Measurements from ENCODE around the gene EIPR1.
"Not testable (repeated sequence)": the region's sequence is repeated elsewhere in the genome, so short reads cannot be mapped to it uniquely, and the experiment has no call there.

EIPR1 gene

GRCh38 chr2:3399829-3400228 lies 22.2 kb upstream of the EIPR1 start:
- no peak for DNase-seq

GRCh38 chr2:3399381-3399780 lies 21.8 kb upstream of the EIPR1 start:
- no peak for DNase-seq

DNA sequence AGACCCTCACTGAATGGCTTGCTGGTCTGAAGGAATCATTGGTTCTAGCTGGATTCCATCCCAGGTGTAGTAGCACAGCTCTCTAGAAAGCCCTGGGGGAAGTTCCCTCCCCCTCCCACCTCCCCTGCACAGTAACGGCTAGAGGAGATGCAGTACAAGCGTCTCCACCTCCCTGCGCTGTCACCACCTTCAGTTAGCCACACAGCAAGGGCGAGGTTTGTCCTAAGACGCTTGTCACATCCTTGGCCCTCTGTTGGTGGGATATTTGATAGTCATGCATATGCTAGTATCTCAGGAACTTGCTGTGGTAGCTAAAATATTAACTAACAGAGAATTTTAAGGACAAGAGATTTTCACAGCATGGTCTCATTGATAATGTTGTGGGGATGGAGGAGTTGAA lies 21.2 kb upstream of the EIPR1 start:
- DNase-seq, result no peak

DNA sequence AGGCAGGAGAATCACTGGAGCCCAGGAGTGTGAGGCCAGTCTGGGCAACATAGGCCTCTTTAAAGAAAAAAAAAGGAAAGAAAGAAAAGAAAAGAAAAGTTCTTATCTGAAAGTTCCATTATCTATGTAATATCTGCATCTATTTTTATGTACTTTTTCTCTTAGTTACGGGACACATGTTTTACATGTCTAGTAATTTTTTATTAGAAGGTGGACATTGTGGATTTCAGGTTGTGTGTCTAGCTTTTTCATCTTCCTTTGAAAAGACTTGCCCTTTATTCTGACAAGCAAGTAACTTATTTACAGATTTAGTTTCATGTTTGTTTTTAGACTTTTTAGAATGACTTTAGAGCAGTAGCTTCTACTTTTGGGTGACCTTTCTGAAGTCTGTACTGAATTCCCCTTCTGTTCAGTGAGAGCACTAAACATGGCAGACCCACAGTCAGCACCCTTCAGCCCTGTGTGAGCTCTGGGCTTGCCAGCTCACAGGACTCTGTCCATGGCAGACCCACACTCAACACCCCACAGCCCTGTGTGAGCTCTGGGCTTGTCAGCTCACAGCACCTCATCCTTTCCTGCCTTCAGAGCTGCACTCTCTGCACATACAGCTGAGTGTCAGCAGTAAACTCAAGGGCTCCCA lies 19.4 kb upstream of the EIPR1 start:
- no peak for DNase-seq

DNA sequence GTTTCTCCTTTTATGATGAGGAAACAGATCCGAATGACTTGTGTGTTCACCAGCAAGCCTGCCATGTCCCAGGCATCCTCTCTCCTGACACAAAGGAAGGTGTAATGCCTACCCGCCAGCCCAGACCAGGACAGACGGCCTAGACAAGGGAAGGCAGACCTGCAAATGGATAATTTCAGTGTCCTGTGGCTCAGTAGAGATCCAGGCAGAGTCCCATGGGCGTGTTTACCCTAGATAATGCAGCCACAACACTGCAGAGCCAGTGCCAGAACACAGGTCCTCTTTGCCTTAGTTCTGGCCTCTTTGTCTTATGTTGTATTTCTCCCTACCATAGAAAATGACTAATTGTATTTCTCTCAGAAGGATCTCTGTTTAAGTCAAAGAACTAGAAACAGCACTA lies 14.6 kb upstream of the EIPR1 start:
- DNase-seq, result no peak

DNA sequence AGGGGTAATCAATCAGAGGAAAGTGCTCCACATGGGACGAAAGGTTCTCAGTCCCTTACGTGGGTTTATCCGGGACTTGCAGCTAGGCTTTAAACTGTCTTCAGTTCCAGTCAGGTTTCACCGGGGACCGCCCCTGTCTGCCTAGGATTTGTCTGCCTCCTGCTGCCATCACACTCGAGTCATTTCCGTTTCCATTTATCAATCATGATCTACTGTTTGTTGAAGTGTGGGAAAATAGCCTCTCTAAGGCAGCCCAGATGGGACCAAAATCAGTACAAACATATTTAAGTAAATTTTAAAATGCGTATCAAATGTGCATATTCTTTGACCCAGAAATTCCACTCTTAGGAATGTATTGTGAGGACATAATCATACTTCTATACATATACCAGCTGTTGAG lies 12.4 kb upstream of the EIPR1 start:
- no peak for DNase-seq

DNA sequence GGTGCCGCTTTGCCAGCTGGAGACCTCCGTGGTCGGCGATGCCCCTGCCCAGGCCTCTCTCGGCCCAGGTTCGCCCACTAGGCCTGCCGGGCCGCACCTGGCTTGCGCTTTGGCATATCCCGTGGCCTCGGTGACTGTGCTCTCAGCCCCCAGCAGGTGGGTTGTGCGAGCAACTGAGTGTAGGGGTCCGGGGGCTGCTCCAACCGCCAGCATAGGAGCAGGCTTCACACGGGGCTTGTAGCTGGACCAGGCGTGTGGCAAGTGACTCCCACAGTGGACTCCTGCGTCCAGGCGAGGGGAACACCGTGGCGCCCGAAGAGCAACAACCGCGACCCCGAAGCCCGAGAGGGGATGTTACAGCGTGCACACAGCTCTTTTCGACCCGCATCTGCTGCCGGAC lies 11.6 kb upstream of the EIPR1 start:
- no peak for DNase-seq

- DNase-seq, result no peak
Observed at GRCh38 chr2:3388412-3388738, 10.8 kb upstream of the EIPR1 start.

GRCh38 chr2:3387644-3388411 lies 10.2 kb upstream of the EIPR1 start:
- no peak for DNase-seq

DNA sequence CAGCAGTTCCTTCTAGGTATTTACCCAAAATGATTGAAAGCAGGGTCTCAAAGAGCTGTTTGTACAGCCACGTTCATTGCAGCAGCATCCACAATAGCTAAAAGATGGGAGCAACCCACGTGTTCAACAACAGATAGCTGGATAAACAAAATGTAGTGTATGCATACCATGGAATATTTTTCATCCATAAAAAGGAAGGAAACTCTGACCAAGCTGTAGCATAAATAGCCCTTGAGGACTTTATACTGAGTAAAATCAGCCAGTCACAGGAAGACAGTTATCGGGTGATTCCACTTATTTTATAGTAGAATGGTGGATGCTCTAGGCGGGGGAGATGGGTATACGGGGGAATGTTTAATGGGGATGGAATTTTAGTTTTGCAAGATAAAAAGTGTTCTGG lies 9.4 kb upstream of the EIPR1 start:
- no peak for DNase-seq

GRCh38 chr2:3386448-3386958 lies 8.9 kb upstream of the EIPR1 start:
- no peak for DNase-seq

DNA sequence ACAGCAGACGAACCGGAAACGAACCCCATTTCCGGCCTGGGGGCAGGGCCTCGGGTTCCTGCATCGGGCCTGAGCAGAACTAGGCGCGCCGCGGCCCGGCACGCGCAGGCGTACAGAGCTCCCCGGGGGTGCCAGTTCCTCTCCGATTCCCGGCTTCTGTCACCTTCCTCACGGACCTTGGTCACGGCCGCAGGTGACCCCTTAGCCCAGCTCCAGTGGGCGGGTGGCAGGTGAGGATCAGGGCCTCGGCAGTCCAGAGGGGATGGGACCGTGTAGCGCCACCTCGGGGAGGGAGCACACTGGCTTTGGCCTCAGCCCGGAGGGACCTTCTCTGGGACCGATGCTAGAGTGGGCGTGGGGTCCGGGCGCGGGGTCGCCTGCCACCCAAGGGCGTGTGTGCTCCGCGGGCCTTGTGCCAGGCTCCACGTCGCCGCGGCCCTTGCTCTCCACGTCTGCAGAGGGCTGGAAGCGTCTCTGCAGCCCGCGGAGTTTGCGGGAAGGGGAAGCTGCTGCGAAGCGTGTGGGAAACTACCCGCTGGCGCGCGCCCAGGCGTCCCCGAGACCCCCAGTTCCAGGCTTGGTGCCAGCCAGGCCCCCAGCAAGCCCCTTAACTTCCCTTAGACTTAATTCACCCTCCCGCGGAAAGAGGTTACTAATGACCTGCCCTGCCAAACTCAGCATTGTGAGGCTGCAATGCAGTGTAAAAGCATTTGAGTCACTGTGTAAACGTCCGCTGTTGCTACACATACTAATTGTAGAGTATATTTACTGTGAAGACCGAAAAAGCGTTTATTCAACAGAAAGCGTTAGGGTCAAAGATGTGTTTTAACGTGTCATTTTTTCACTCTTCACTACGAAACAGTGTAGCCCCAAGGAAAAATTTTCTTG lies 2.3 kb upstream of the EIPR1 start, which contains the start of gene TRAPPC12:
Gene TRAPPC12, plus strand, starts transcription at position 48 of the 888 bp plus-strand sequence. CDS start 7,930 bp downstream, outside the sequence.
- DNase-seq, result peak; percentile 94

DNA sequence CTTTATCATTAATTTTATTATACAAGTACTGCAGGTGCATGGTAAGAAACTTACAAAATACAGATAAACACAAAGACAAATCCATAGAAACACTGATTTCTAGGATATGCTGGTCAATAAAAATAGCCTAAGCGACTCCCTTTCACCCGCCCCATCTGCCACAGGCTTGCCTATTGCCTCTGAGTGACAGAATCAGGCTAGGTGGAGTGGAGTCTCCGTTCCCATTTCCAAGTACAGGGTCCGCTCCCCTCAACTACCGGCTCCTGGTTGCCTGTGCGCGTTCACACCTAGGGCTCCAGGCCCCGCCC lies 1.7 kb upstream of the EIPR1 start:
- no peak for DNase-seq

DNA sequence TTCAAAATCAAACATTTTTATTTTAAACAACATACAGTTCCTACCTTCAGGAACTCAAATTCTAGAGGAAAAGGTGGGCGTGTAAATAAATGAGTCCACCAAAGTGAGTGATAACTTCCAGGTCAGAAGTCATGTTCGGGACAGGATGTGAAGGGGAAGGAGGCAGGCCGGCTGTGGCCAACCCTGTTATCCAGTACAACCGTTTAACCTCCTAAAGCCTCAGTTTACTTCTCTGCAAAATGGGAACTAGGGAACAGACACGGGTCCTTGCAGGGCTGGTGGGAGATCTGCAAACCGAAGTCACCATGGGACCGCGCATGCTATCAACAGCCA lies 373 bp downstream of the EIPR1 start:
- peak; percentile 20 for DNase-seq

- DNase-seq, result no peak
Observed at GRCh38 chr2:3376821-3377220, 797 bp downstream of the EIPR1 start.

DNA sequence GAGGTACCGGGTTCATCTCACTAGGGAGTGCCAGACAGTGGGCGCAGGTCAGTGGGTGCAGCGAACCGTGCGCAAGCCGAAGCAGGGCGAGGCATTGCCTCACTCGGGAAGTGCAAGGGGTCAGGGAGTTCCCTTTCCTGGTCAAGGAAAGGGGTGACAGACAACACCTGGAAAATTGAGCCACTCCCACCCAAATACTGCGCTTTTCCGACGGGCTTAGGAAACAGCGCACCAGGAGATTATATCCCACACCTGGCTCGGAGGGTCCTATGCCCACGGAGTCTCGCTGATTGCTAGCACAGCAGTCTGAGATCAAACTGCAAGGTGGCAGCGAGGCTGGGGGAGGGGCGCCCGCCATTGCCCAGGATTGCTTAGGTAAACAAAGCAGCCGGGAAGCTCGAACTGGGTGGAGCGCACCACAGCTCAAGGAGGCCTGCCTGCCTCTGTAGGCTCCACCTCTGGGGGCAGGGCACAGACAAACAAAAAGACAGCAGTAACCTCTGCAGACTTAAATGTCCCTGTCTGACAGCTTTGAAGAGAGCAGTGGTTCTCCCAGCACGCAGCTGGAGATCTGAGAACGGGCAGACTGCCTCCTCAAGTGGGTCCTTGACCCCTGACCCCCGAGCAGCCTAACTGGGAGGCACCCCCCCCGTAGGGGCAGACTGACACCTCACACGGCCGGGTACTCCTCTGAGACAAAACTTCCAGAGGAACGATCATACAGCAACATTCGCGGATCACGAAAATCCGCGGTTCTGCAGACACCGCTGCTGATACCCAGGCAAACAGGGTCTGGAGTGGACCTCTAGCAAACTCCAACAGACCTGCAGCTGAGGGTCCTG lies 8.1 kb downstream of the EIPR1 start:
- DNase-seq, result not testable (repeated sequence)

DNA sequence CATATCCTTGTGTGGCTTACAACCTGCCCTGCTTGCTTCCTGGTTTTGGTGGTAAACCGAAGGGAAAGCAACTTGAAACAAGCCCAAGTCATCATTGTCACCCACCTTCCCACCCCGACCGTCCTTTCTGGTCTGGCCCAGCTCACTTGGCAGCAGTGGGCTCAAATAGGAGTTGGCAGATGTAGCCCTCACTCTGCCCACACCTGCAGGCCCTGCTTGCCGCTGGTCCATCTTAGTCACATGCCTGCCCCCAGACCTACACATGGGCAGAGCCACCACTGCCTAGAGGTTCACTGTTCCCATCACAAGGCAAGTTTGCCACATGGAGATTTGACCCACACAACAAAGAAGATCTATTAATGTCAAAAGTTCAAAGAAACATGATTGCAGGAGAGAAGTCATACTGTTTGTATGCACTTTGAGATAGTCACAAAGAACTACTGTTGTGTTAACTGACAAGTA lies 9.3 kb downstream of the EIPR1 start:
- DNase-seq, result no peak

- DNase-seq, result no peak
Observed at GRCh38 chr2:3365219-3365618, 12.4 kb downstream of the EIPR1 start.

DNA sequence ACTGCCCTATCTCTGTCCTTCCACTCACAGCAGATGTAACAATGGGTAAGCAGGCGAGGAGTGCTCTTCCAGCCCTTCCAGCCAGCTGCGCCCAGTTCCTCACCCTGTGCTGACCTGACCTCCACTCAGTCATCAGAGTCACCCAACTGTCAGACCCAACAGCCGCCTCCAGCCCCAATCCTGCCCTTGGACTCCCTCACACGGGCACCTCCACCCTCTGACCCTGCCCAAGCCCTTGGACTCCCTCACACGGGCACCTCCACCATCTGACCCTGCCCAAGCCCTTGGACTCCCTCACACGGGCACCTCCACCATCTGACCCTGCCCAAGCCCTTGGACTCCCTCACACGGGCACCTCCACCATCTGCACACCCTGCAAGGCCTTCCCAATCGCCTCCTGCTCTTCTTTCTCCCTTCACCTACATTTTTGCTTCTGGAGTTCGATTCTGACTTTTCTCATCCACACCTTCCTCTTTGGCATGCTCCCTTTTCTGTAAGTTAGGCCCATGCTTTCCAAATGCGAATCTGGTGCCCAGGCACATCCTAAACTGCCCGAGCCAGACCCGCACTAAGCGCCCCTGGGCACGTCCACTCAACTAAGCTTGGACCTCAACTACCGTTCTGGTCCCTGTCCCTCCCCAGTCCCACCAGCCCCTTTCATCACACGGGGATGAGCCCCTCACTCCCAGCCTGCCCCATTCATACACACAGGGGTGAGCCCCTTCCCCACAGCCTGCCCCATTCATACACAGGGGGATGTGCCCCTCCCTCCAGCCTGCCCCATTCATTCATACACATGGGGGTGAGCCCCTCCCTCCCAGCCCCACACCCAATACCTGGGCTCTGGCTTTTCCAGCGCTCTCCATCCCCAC lies 15.9 kb downstream of the EIPR1 start:
- DNase-seq, result no peak

GRCh38 chr2:3357926-3358325 lies 19.7 kb downstream of the EIPR1 start:
- DNase-seq, result no peak

GRCh38 chr2:3357446-3357845 lies 20.2 kb downstream of the EIPR1 start:
- not testable (repeated sequence) for DNase-seq

GRCh38 chr2:3356799-3357198 lies 20.8 kb downstream of the EIPR1 start:
- no peak for DNase-seq
